H1 (cell line): Measurements from ENCODE around the gene SPTBN1. TPM values are rescaled to one million over a fixed set of nuclear protein-coding genes. Genes with fewer than 3 reads are reported as not detected.
A peak's percentile ranks its signal among the peaks of the same experiment; 100 is the strongest.

Experiments
- CTCF ChIA-PET: fragments of 300-600 bp; sonication (Branson Sonifier 250); formaldehyde crosslinking; loops from one replicate; lab custom pipeline; 2021; ENCODE audit not compliant: partially characterized antibody; lab: Charles Lee
- POLR2A ChIA-PET: fragments of 300-600 bp; sonication (Branson Sonifier 250); formaldehyde crosslinking; loops from one replicate; lab custom pipeline; 2021; ENCODE audit warnings: inconsistent platforms; ENCODE audit not compliant: partially characterized antibody; lab: Charles Lee
- DNase-seq, 2 experiments: peaks; one replicate each; pipeline versions ENCODE4 v3.0.0 to v3.0.0-alpha.2; 2010 to 2022; ENCODE audit warnings: low spot score in 2 of 2, low read depth in 1 of 2, mixed read lengths in 1 of 2
- FAIRE-seq: peaks from 2 replicates; lab custom pipeline; 2011; peaks lifted over from hg19 to GRCh38; lab: Jason Lieb, UNC
- H2AFZ ChIP-seq: 2 replicates; pipeline ENCODE4 v1.8.1; 2012; ENCODE audit warnings: low read length, inconsistent platforms
- H2AK5ac ChIP-seq: 2 replicates; pipeline ENCODE4 v1.6.1; 2013; ENCODE audit warnings: low read depth, low read length
- H2BK120ac ChIP-seq: replicated peaks from 2 replicates; pipeline ENCODE3; 2013; ENCODE audit warnings: low read depth, low read length, inconsistent platforms
- H2BK12ac ChIP-seq: 2 replicates; pipeline ENCODE4 v1.6.1; 2013; ENCODE audit warnings: low read depth, low read length
- H2BK15ac ChIP-seq: 2 replicates; pipeline ENCODE4 v1.6.1; 2013; ENCODE audit warnings: low read length
- H2BK20ac ChIP-seq: 2 replicates; pipeline ENCODE4 v1.6.1; 2013; ENCODE audit warnings: low read length
- H2BK5ac ChIP-seq: 2 replicates; pipeline ENCODE4 v1.6.1; 2013; ENCODE audit warnings: low read depth, low read length
- H3K14ac ChIP-seq: 2 replicates; pipeline ENCODE4 v1.6.1; 2013; ENCODE audit warnings: inconsistent platforms; ENCODE audit not compliant: insufficient read length
- H3K18ac ChIP-seq: 2 replicates; pipeline ENCODE4 v1.6.1; 2013; ENCODE audit warnings: low read length; ENCODE audit errors: extremely low read depth
- H3K23ac ChIP-seq: 2 replicates; pipeline ENCODE4 v1.6.1; 2013; ENCODE audit warnings: inconsistent platforms; ENCODE audit not compliant: insufficient read length
- H3K23me2 ChIP-seq: 2 replicates; pipeline ENCODE4 v1.6.1; 2013; ENCODE audit warnings: low read depth, low read length
- H3K27ac ChIP-seq: 2 replicates; pipeline ENCODE4 v1.6.1; 2011; ENCODE audit warnings: low read depth, low read length, inconsistent platforms
- H3K27me3 ChIP-seq, 4 experiments: replicated peaks in 1 of 4; 1 replicate in 1 of 4; 2 replicates in 3 of 4; pipeline versions ENCODE4 v1.6.1 to v1.8.1; 2011 to 2013; ENCODE audit warnings: low read length in 3 of 4, mild to moderate bottlenecking in 3 of 4, inconsistent platforms in 2 of 4, mixed read lengths in 2 of 4, moderate library complexity in 1 of 4; ENCODE audit not compliant: control insufficient read depth in 3 of 4, insufficient read depth in 3 of 4; ENCODE audit errors: extremely low read depth in 1 of 4
- H3K36me3 ChIP-seq, 4 experiments: 2 replicates each; pipeline versions ENCODE4 v1.6.1 to v1.8.1; 2011 to 2013; ENCODE audit warnings: mild to moderate bottlenecking in 4 of 4, low read length in 3 of 4, moderate library complexity in 2 of 4, control low read depth in 1 of 4, inconsistent platforms in 1 of 4; ENCODE audit not compliant: insufficient read depth in 4 of 4, control insufficient read depth in 2 of 4
- H3K4ac ChIP-seq: replicated peaks from 2 replicates; pipeline ENCODE3; 2013; ENCODE audit warnings: low read length, low read depth, mixed read lengths, inconsistent platforms; ENCODE audit not compliant: insufficient read length
- H3K4me1 ChIP-seq, 4 experiments: replicated peaks in 1 of 4; 1 replicate in 1 of 4; 2 replicates in 3 of 4; pipeline versions ENCODE4 v1.6.1 to v1.8.1; 2011 to 2013; ENCODE audit warnings: low read length in 3 of 4, inconsistent platforms in 2 of 4, mixed read lengths in 1 of 4; ENCODE audit not compliant: insufficient read depth in 4 of 4, control insufficient read depth in 3 of 4
- H3K4me2 ChIP-seq, 2 experiments: 2 replicates each; pipeline versions ENCODE4 v1.6.1 to v1.8.1; 2011 to 2013; ENCODE audit warnings: low read depth in 2 of 2, low read length in 2 of 2, control low read depth in 1 of 2, inconsistent platforms in 1 of 2, mild to moderate bottlenecking in 1 of 2; ENCODE audit not compliant: insufficient read depth in 1 of 2
- H3K4me3 ChIP-seq, 4 experiments: fragments of 200-600, 300-600 bp in 1 of 4; sonication (generic), shearing (Covaris generic), sonication (Bioruptor Twin) in 1 of 4; 2 replicates each; pipeline versions ENCODE4 v1.5.1 to v1.8.1; 2011 to 2016; ENCODE audit warnings: low read length in 4 of 4, low read depth in 3 of 4, control low read depth in 2 of 4, inconsistent platforms in 2 of 4, mild to moderate bottlenecking in 2 of 4, mixed read lengths in 1 of 4, moderate library complexity in 1 of 4; ENCODE audit not compliant: insufficient read depth in 2 of 4; ENCODE audit errors: extremely low read depth in 1 of 4
- H3K56ac ChIP-seq: replicated peaks from 2 replicates; pipeline ENCODE3; 2013; ENCODE audit warnings: low read depth, mild to moderate bottlenecking, mixed read lengths, low read length, inconsistent platforms; ENCODE audit not compliant: insufficient read length
- H3K79me1 ChIP-seq: 2 replicates; pipeline ENCODE4 v1.6.1; 2013; ENCODE audit warnings: low read depth, low read length, control low read depth
- H3K79me2 ChIP-seq, 2 experiments: 2 replicates each; pipeline versions ENCODE4 v1.6.1 to v1.8.1; 2012 to 2013; ENCODE audit warnings: low read length in 2 of 2, mild to moderate bottlenecking in 2 of 2, inconsistent platforms in 1 of 2; ENCODE audit not compliant: insufficient read depth in 2 of 2, control insufficient read depth in 1 of 2
- H3K9ac ChIP-seq, 4 experiments: replicated peaks in 1 of 4; 1 replicate in 1 of 4; 2 replicates in 3 of 4; pipeline versions ENCODE4 v1.6.1 to v1.8.1; 2011 to 2013; ENCODE audit warnings: low read depth in 3 of 4, low read length in 3 of 4, control low read depth in 2 of 4, mild to moderate bottlenecking in 2 of 4, moderate library complexity in 2 of 4, inconsistent platforms in 1 of 4; ENCODE audit errors: extremely low read depth in 1 of 4
- H3K9me3 ChIP-seq, 2 experiments: 2 replicates each; pipeline versions ENCODE4 v1.6.1 to v1.8.1; 2012 to 2013; ENCODE audit warnings: mild to moderate bottlenecking in 2 of 2, moderate library complexity in 2 of 2, control low read depth in 1 of 2, inconsistent platforms in 1 of 2, low read depth in 1 of 2, low read length in 1 of 2, mixed read lengths in 1 of 2; ENCODE audit not compliant: insufficient read depth in 2 of 2
- H4K20me1 ChIP-seq, 2 experiments: replicated peaks in 1 of 2; 2 replicates each; pipeline versions ENCODE3 to v1.8.1; 2011 to 2013; ENCODE audit warnings: inconsistent platforms in 2 of 2, low read length in 2 of 2, mild to moderate bottlenecking in 1 of 2; ENCODE audit not compliant: insufficient read depth in 2 of 2, control insufficient read depth in 1 of 2
- H4K5ac ChIP-seq: 2 replicates; pipeline ENCODE4 v1.6.1; 2013; ENCODE audit warnings: low read length, low read depth, mixed read lengths, inconsistent platforms; ENCODE audit not compliant: insufficient read length
- H4K8ac ChIP-seq: 2 replicates; pipeline ENCODE4 v1.8.0; 2013; ENCODE audit warnings: mild to moderate bottlenecking, moderate library complexity, low read length, inconsistent platforms; ENCODE audit not compliant: insufficient read depth; ENCODE audit errors: extremely low read depth
- H4K91ac ChIP-seq: replicated peaks from 2 replicates; pipeline ENCODE3; 2013; ENCODE audit warnings: low read length, mixed read lengths, inconsistent platforms; ENCODE audit not compliant: insufficient read length
- ATF2 ChIP-seq: IDR thresholded peaks from 2 replicates; pipeline ENCODE4 v1.6.1; 2012; ENCODE audit warnings: low read length, inconsistent platforms
- BACH1 ChIP-seq: IDR thresholded peaks from 2 replicates; pipeline ENCODE4 v1.6.1; 2012; ENCODE audit warnings: low read length, improper control_type of control experiment
- BCL11A ChIP-seq, 2 experiments: IDR thresholded peaks; one replicate each; pipeline ENCODE4 v1.6.1; 2011; ENCODE audit warnings: low read depth in 2 of 2, low read length in 2 of 2, mild to moderate bottlenecking in 2 of 2
- BRCA1 ChIP-seq: IDR thresholded peaks from 2 replicates; pipeline ENCODE4 v1.6.1; 2012; ENCODE audit warnings: low read depth, low read length, improper control_type of control experiment
- CTBP2 ChIP-seq: IDR thresholded peaks from 2 replicates; pipeline ENCODE4 v1.7.0; 2011; ENCODE audit warnings: borderline replicate concordance, mild to moderate bottlenecking, moderate library complexity, mixed read lengths, low read length; ENCODE audit not compliant: insufficient read depth, insufficient read length
- EGR1 ChIP-seq: IDR thresholded peaks from 2 replicates; pipeline ENCODE4 v1.6.1; 2011; ENCODE audit warnings: low read depth, low read length, borderline replicate concordance
- GTF2F1 ChIP-seq: IDR thresholded peaks from 2 replicates; pipeline ENCODE4 v1.6.1; 2012; ENCODE audit warnings: low read depth, low read length, improper control_type of control experiment, borderline replicate concordance
- HDAC2 ChIP-seq, 2 experiments: fragments of 300-600 bp in 1 of 2; sonication (generic) in 1 of 2; IDR thresholded peaks; 2 replicates each; pipeline ENCODE4 v1.6.1; 2011 to 2012; ENCODE audit warnings: low read depth in 2 of 2, low read length in 2 of 2, mild to moderate bottlenecking in 2 of 2, moderate library complexity in 2 of 2, borderline replicate concordance in 1 of 2, inconsistent platforms in 1 of 2
- MAX ChIP-seq: IDR thresholded peaks from 2 replicates; pipeline ENCODE4 v1.6.1; 2012; ENCODE audit warnings: inconsistent platforms
- NRF1 ChIP-seq: IDR thresholded peaks from 2 replicates; pipeline ENCODE4 v1.6.1; 2011; ENCODE audit warnings: mild to moderate bottlenecking, low read depth, low read length, improper control_type of control experiment
- SIRT6 ChIP-seq: IDR thresholded peaks from one replicate; pipeline ENCODE4 v1.7.1; 2012; ENCODE audit warnings: low read length, inconsistent platforms
- TAF1 ChIP-seq: IDR thresholded peaks from 2 replicates; pipeline ENCODE4 v1.6.1; 2011; ENCODE audit warnings: mild to moderate bottlenecking, low read depth, low read length
- YY1 ChIP-seq: IDR thresholded peaks from 2 replicates; pipeline ENCODE4 v1.6.1; 2011; ENCODE audit warnings: low read depth, mild to moderate bottlenecking, low read length
- WGBS, 2 experiments: shearing (Covaris generic) in 1 of 2; methylation state at CpG; one replicate each; pipeline versions ENCODE4 v1.1.6 to v1.1.7; 2013 to 2015; ENCODE audit warnings: low lambda C conversion rate in 2 of 2, mixed read lengths in 2 of 2, inconsistent platforms in 1 of 2, low coverage in 1 of 2, missing lambda C conversion rate in 1 of 2; ENCODE audit not compliant: insufficient replicate concordance in 2 of 2, insufficient coverage in 1 of 2, insufficient read length in 1 of 2; ENCODE audit errors: extremely low coverage in 1 of 2, missing lambda C conversion rate in 1 of 2; 5-methylcytosine and 5-hydroxymethylcytosine counted together
- polyA plus RNA-seq, 7 experiments: library from polyadenylated mRNA; depleted of rRNA in 3 of 7; stranded (reverse) in 5 of 7; unstranded in 2 of 7; fragments of >200 nt in 5 of 7; fragments of 200-250 nt in 2 of 7; gene quantifications; 1 replicate in 5 of 7; 2 replicates in 1 of 7; 4 replicates in 1 of 7; pipeline versions ENCODE4 v1.2.1 to v1.2.3, GENCODE V29; 2011 to 2013; ENCODE audit warnings: missing spikeins in 2 of 7, mixed read lengths in 2 of 7
- total RNA-seq: library from RNA; stranded (reverse); fragmentation: NEBNext Ultra II Directional; extraction: Animal tissue kit (Norgen Biotek cat#: 25700); gene quantifications from 2 replicates; pipeline ENCODE4 v1.2.1, GENCODE V29; 2021

The SPTBN1 gene
- total and polyA plus RNA-seq, 2 of the 8 experiments (the other 6 are each of a cell fraction or from before 2014, with no cell fraction given), result 31.8 to 180 TPM

DNA sequence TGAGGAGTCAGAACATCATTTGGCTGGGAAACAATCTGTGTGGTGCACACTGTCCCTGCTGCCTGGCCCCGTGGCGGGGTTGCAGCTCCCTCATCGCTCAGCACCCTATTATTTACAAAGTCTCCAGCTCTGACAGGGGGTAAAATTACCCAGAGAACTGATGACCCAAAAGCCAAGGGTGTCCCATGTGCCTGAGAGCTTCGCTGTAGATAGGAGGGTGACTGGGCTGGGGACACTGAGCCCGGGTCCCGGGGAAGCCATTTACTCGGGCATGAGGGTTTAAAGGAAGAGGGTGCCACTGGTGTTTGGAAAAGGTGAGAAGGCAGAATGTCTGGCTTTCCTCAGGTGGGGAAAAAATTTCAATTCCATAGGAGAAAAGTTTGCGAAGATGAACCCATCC lies 219.2 kb downstream of the SPTBN1 start:
- ChIA-PET CTCF (interaction anchor here (0.8 to 11.9 kb wide), 5 partner anchors 8 to 568 kb away, joined by 3 to 138 read pairs (median 19); no protein-coding TSS in a partner anchor), POLR2A (no interaction called here)
- Histone ChIP-seq H3K4ac (no peak overlapping the region), H2BK20ac (no peak overlapping the region), H4K8ac (no peak overlapping the region), H3K23ac (no peak overlapping the region), H2BK5ac (no peak overlapping the region), H3K36me3 (peaks cover 0 to 9% (median 2%) of the 10 kb centered on the region in 4 experiments; a peak in 3 of 8 replicates), H3K79me1 (no peaks in the 10 kb centered on the region), H3K23me2 (no peaks in the 10 kb centered on the region), H4K20me1 (no peaks in the 10 kb centered on the region), H2BK120ac (no peak overlapping the region), H3K4me1 (peaks cover 0 to 3% (median 0%) of the 10 kb centered on the region in 4 experiments; a peak in 3 of 7 replicates), H3K79me2 (no peaks in the 10 kb centered on the region), H3K18ac (no peak overlapping the region), H2AFZ (no peak overlapping the region), H3K9ac (no peak overlapping the region), H3K56ac (no peak overlapping the region), H3K4me3 (no peak overlapping the region), H2BK12ac (no peak overlapping the region), H3K27ac (no peak overlapping the region), H4K91ac (no peak overlapping the region), H4K5ac (no peak overlapping the region), H2AK5ac (no peak overlapping the region), H3K4me2 (no peak overlapping the region), H3K9me3 (no peaks in the 10 kb centered on the region), H3K27me3 (no peaks in the 10 kb centered on the region), H2BK15ac (no peak overlapping the region), H3K14ac (no peak overlapping the region)
- WGBS, 2 experiments, result 96% methylated on average over 8 of the region's 8 CpGs; no CpG with 5 or more reads in 1 of the 2 experiments
- FAIRE-seq, result no peak
- no peak for TF ChIP-seq ATF2
- TF ChIP-seq SIRT6, result no peak
- no peak for TF ChIP-seq BCL11A (IDR thresholded peaks at IDR 0.05; ENCODE audit: low read depth in 2 of 2, low read length in 2 of 2)
- TF ChIP-seq EGR1, result no peak
- TF ChIP-seq CTBP2, result no peak
- no peak for TF ChIP-seq NRF1
- no peak for TF ChIP-seq BACH1
- TF ChIP-seq TAF1, result no peak
- no peak for TF ChIP-seq BRCA1
- no peak for TF ChIP-seq YY1
- no peak for TF ChIP-seq HDAC2 (IDR thresholded peaks at IDR 0.05; ENCODE audit: borderline replicate concordance in 1 of 2, low read depth in 2 of 2, low read length in 2 of 2)
- TF ChIP-seq GTF2F1, result no peak
- TF ChIP-seq MAX, result no peak
- peak in 1 of 2 experiments; percentile 31 for DNase-seq
